IMR-90 (cell line): ENCODE results near the gene CDX2. TPM values are rescaled to one million over a fixed set of nuclear protein-coding genes. Genes with fewer than 3 reads are reported as not detected.

Experiments used
- ATAC-seq: fragments of 200-7000 bp; cut with Tn5 transposase; 2 replicates; pipeline ENCODE4 v1.9.1; 2020; ENCODE audit warnings: low read depth, mild to moderate bottlenecking, moderate library complexity
- BruUV-seq: library from RNA; stranded (reverse); fragments of 400-500 nt; replicated peaks from 2 replicates; lab custom pipeline; 2021; lab: Mats Ljungman, UMichigan
- CTCF ChIA-PET: fragments of 300-600 bp; formaldehyde crosslinking; extraction: SDS; loops from one replicate; lab custom pipeline; 2021; ENCODE audit warnings: antibody characterized with exemption; lab: Yijun Ruan, JAX
- POLR2A ChIA-PET: fragments of 300-600 bp; sonication (Branson Sonifier 250); formaldehyde crosslinking; loops from one replicate; lab custom pipeline; 2022; ENCODE audit warnings: antibody characterized with exemption; ENCODE audit not compliant: unreplicated experiment; lab: Charles Lee
- DNase-seq: peaks from one replicate; pipeline ENCODE4 v3.0.0; 2013
- H2AFZ ChIP-seq: replicated peaks from 2 replicates; pipeline ENCODE3; 2013; ENCODE audit warnings: low read length, mild to moderate bottlenecking; ENCODE audit not compliant: poor library complexity
- H2AK5ac ChIP-seq: 2 replicates; pipeline ENCODE4 v1.6.1; 2013; ENCODE audit warnings: low read depth, low read length, inconsistent platforms
- H2AK9ac ChIP-seq: replicated peaks from 2 replicates; pipeline ENCODE3; 2013; ENCODE audit warnings: mild to moderate bottlenecking, low read depth, low read length, moderate library complexity; ENCODE audit not compliant: poor library complexity
- H2BK120ac ChIP-seq: 2 replicates; pipeline ENCODE4 v1.6.1; 2013; ENCODE audit warnings: low read depth, low read length, inconsistent platforms
- H2BK15ac ChIP-seq: 3 replicates; pipeline ENCODE4 v1.6.1; 2013; ENCODE audit warnings: low read depth, low read length, inconsistent platforms
- H2BK20ac ChIP-seq: 2 replicates; pipeline ENCODE4 v1.6.1; 2013; ENCODE audit warnings: low read depth, mild to moderate bottlenecking, inconsistent platforms, low read length, moderate library complexity
- H2BK5ac ChIP-seq: 2 replicates; pipeline ENCODE4 v1.6.1; 2013; ENCODE audit warnings: mild to moderate bottlenecking, low read depth, low read length, inconsistent platforms; ENCODE audit not compliant: poor library complexity, severe bottlenecking
- H3K14ac ChIP-seq: replicated peaks from 2 replicates; pipeline ENCODE4 v1.6.1; 2013; ENCODE audit warnings: low read depth, low read length, inconsistent platforms
- H3K18ac ChIP-seq: 2 replicates; pipeline ENCODE4 v1.6.1; 2013; ENCODE audit warnings: low read depth, low read length, control low read depth
- H3K23ac ChIP-seq: 2 replicates; pipeline ENCODE4 v1.6.1; 2013; ENCODE audit warnings: low read depth, low read length, inconsistent platforms
- H3K27ac ChIP-seq: 2 replicates; pipeline ENCODE4 v1.5.1; 2013; ENCODE audit warnings: mild to moderate bottlenecking, control low read depth, low read length; ENCODE audit not compliant: insufficient read depth
- H3K27me3 ChIP-seq: 2 replicates; pipeline ENCODE4 v1.6.1; 2013; ENCODE audit warnings: low read length; ENCODE audit not compliant: control insufficient read depth, insufficient read depth
- H3K36me3 ChIP-seq: 2 replicates; pipeline ENCODE4 v1.6.1; 2013; ENCODE audit warnings: low read length, mixed read lengths; ENCODE audit not compliant: control insufficient read depth, insufficient read depth
- H3K4ac ChIP-seq: 2 replicates; pipeline ENCODE4 v1.6.1; 2013; ENCODE audit warnings: low read depth, low read length, inconsistent platforms
- H3K4me1 ChIP-seq: 2 replicates; pipeline ENCODE4 v1.6.1; 2013; ENCODE audit warnings: low read length, mixed read lengths; ENCODE audit not compliant: control insufficient read depth, insufficient read depth
- H3K4me2 ChIP-seq: 2 replicates; pipeline ENCODE4 v1.6.1; 2013; ENCODE audit warnings: low read depth, mild to moderate bottlenecking, control low read depth, low read length, moderate library complexity
- H3K4me3 ChIP-seq: 2 replicates; pipeline ENCODE4 v1.5.1; 2013; ENCODE audit warnings: low read depth, mild to moderate bottlenecking, control low read depth, low read length, moderate library complexity; ENCODE audit not compliant: insufficient read depth
- H3K56ac ChIP-seq: 2 replicates; pipeline ENCODE4 v1.6.1; 2013; ENCODE audit warnings: low read length, inconsistent platforms; ENCODE audit not compliant: insufficient read depth; ENCODE audit errors: extremely low read depth
- H3K79me1 ChIP-seq, 2 experiments: 2 replicates each; pipeline ENCODE4 v1.6.1; 2013; ENCODE audit warnings: low read length in 2 of 2, inconsistent platforms in 1 of 2, low read depth in 1 of 2
- H3K9ac ChIP-seq: 2 replicates; pipeline ENCODE4 v1.6.1; 2013; ENCODE audit warnings: low read depth, low read length, control low read depth
- H3K9me1 ChIP-seq: 2 replicates; pipeline ENCODE4 v1.6.1; 2013; ENCODE audit warnings: low read length, inconsistent platforms; ENCODE audit not compliant: insufficient read depth
- H3K9me3 ChIP-seq: 2 replicates; pipeline ENCODE4 v1.6.1; 2013; ENCODE audit warnings: low read length; ENCODE audit not compliant: control insufficient read depth, insufficient read depth
- H4K20me1 ChIP-seq: 2 replicates; pipeline ENCODE4 v1.6.1; 2013; ENCODE audit warnings: low read length, inconsistent platforms; ENCODE audit not compliant: insufficient read depth
- H4K5ac ChIP-seq: 2 replicates; pipeline ENCODE4 v1.6.1; 2013; ENCODE audit warnings: mild to moderate bottlenecking, low read depth, low read length, control low read depth
- H4K8ac ChIP-seq, 2 experiments: 2 replicates each; pipeline ENCODE4 v1.6.1; 2013; ENCODE audit warnings: low read depth in 2 of 2, low read length in 2 of 2, control low read depth in 1 of 2, inconsistent platforms in 1 of 2
- H4K91ac ChIP-seq: 2 replicates; pipeline ENCODE4 v1.6.1; 2013; ENCODE audit warnings: low read depth, low read length, inconsistent platforms; ENCODE audit not compliant: insufficient read depth
- RCOR1 ChIP-seq: IDR thresholded peaks from 2 replicates; pipeline ENCODE4 v1.6.1; 2012; ENCODE audit warnings: mild to moderate bottlenecking, low read length, improper control_type of control experiment; ENCODE audit not compliant: insufficient replicate concordance
- USF2 ChIP-seq: fragments of 150-350 bp; IDR thresholded peaks from 2 replicates; pipeline ENCODE4 v1.6.1; 2017; ENCODE audit warnings: mild to moderate bottlenecking, antibody characterized with exemption, low read length, low read depth
- WGBS, 2 experiments: methylation state at CpG; one replicate each; pipeline versions ENCODE4 v1.1.5 to v1.1.7; 2013; ENCODE audit warnings: missing lambda C conversion rate in 2 of 2; ENCODE audit not compliant: insufficient read length in 1 of 2; ENCODE audit errors: extremely low coverage in 2 of 2; 5-methylcytosine and 5-hydroxymethylcytosine counted together
- dilution Hi-C: fragments of 300-500 bp; cut with HindIII; formaldehyde crosslinking; loops from one replicate; pipeline ENCODE4 v1.14.3; 2018; ENCODE audit warnings: low sequenced_read_pairs; ENCODE audit not compliant: unreplicated experiment
- in situ Hi-C: fragments of 300-500 bp; cut with MboI; formaldehyde crosslinking; loops from 3 replicates; pipeline ENCODE4 v1.14.3; 2019; ENCODE audit warnings: low sequenced_read_pairs, inconsistent platforms, mixed read lengths
- intact Hi-C: fragments of 100-400 bp; cut with micrococcal nuclease; formaldehyde crosslinking; loops from 2 replicates; pipeline ENCODE4 v1.10.0; 2022
- polyA plus RNA-seq, 3 experiments: library from polyadenylated mRNA; depleted of rRNA; stranded (reverse); fragments of >200 nt; gene quantifications; 2 replicates each; pipeline ENCODE4 v1.2.3, GENCODE V29; 2012; ENCODE audit warnings: low replicate concordance in 1 of 3
- total RNA-seq: library from RNA; depleted of rRNA; stranded (reverse); fragments of >200 nt; gene quantifications from 2 replicates; pipeline ENCODE4 v1.2.3, GENCODE V29; 2012

The CDX2 gene
- total and polyA plus RNA-seq, 2 of the 4 experiments (the other 2 are of a cell fraction) = not detected

DNA sequence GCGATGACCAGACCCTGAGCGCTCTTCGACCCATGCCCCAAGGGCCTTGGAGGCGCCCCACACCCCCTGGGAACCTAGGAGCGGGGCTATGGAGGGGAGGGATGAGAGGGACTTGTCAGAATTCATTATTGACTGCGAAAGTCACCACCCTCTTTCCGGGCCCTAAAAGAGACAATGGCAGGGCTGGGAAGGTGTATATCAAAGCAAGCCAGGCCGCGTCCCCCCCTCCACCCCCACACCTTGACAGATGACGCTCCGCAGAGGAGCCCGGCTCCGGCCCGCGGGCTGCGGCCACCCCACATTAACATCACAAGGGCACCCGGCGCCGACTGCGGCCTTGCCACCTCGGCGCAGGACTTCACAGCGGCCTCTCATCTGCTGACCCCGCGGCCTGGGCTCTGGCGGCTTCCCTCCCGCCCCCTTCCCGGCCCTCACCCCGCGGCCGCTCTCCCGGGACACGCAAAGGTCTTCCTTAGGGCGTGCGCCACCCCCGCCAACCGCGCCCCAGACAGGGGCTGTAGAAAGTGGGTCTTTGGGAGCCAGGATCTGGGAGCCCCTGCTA, 2.4 kb downstream of the CDX2 start:
- Histone ChIP-seq H3K18ac (no peak overlapping the region), H2AK5ac (no peak overlapping the region), H2AK9ac (no peak overlapping the region), H4K8ac (no peak overlapping the region), H4K20me1 (peaks cover 4% of the 10 kb centered on the region; the same call in 1 of the 2 replicates), H3K27me3 (peaks cover 96% of the 10 kb centered on the region), H3K9me1 (no peaks in the 10 kb centered on the region), H3K56ac (no peak overlapping the region), H2BK20ac (no peak overlapping the region), H2AFZ (no peak overlapping the region), H3K23ac (no peak overlapping the region), H3K79me1 (no peaks in the 10 kb centered on the region), H3K27ac (no peak overlapping the region), H2BK15ac (no peak overlapping the region), H4K5ac (no peak overlapping the region), H3K36me3 (no peaks in the 10 kb centered on the region), H3K4me3 (no peak overlapping the region), H2BK5ac (no peak overlapping the region), H3K9ac (no peak overlapping the region), H4K91ac (no peak overlapping the region), H2BK120ac (no peak overlapping the region), H3K9me3 (no peaks in the 10 kb centered on the region; the same call in 1 of the 2 replicates), H3K4me2 (no peak overlapping the region), H3K14ac (no peak overlapping the region), H3K4me1 (no peaks in the 10 kb centered on the region), H3K4ac (no peak overlapping the region)
- ChIA-PET CTCF (no interaction called here), POLR2A (no interaction called here)
- in situ Hi-C loops = no loop called here
- dilution Hi-C loops = no loop called here
- TF ChIP-seq USF2 (no peak), RCOR1 (no peak)
- no peak for DNase-seq
- 9% methylated on average over 7 of the region's 38 CpGs; no CpG with 5 or more reads in 1 of the 2 experiments for WGBS, 2 experiments
- intact Hi-C loops = no loop called here
- no peak for ATAC-seq
- no TSS peak for BruUV-seq
